Skeletal muscle satellite cell (primary cell): Measurements from ENCODE around the gene ANKFN1.
"Not testable (repeated sequence)": the region's sequence is repeated elsewhere in the genome, so short reads cannot be mapped to it uniquely, and the experiment has no call there.

Source experiments
- H3K27me3 ChIP-seq: 2 replicates; pipeline ENCODE4 v1.7.0; 2013; ENCODE audit warnings: low read length; ENCODE audit not compliant: control insufficient read depth, insufficient read depth
- H3K36me3 ChIP-seq: 2 replicates; pipeline ENCODE4 v1.7.0; 2013; ENCODE audit warnings: mild to moderate bottlenecking, control low read depth, low read length; ENCODE audit not compliant: insufficient read depth
- H3K4me1 ChIP-seq: 2 replicates; pipeline ENCODE4 v1.7.0; 2013; ENCODE audit warnings: low read length; ENCODE audit not compliant: control insufficient read depth, insufficient read depth
- H3K4me2 ChIP-seq: 2 replicates; pipeline ENCODE4 v1.7.0; 2013; ENCODE audit warnings: mild to moderate bottlenecking, low read length
- H3K4me3 ChIP-seq: 2 replicates; pipeline ENCODE4 v1.7.0; 2013; ENCODE audit warnings: low read length
- H3K9ac ChIP-seq: 2 replicates; pipeline ENCODE4 v1.7.0; 2013; ENCODE audit warnings: mild to moderate bottlenecking, low read depth, low read length, moderate library complexity
- H3K9me3 ChIP-seq: replicated peaks from 2 replicates; pipeline ENCODE4 v1.7.0; 2013; ENCODE audit warnings: mild to moderate bottlenecking, control low read depth, low read length

Gene ANKFN1

GRCh38 chr17:56260376-56261002 lies 107.2 kb downstream of the ANKFN1 start:
- Histone ChIP-seq H3K4me3 (no peak overlapping the region), H3K4me1 (no peaks in the 10 kb centered on the region), H3K9ac (no peak overlapping the region), H3K9me3 (no peaks in the 10 kb centered on the region), H3K36me3 (no peaks in the 10 kb centered on the region), H3K27me3 (no peaks in the 10 kb centered on the region), H3K4me2 (no peak overlapping the region)

GRCh38 chr17:56262803-56263202 lies 109.5 kb downstream of the ANKFN1 start:
- Histone ChIP-seq H3K36me3 (no peaks in the 10 kb centered on the region), H3K4me2 (no peak overlapping the region), H3K9me3 (no peaks in the 10 kb centered on the region), H3K9ac (no peak overlapping the region), H3K27me3 (no peaks in the 10 kb centered on the region), H3K4me1 (no peaks in the 10 kb centered on the region), H3K4me3 (no peak overlapping the region)

- no peaks in the 10 kb centered on the region for H3K36me3 ChIP-seq
- no peak overlapping the region for H3K4me3 ChIP-seq
- H3K9me3 ChIP-seq = no peaks in the 10 kb centered on the region
- H3K4me2 ChIP-seq = no peak overlapping the region
- no peak overlapping the region for H3K9ac ChIP-seq
- H3K27me3 ChIP-seq = no peaks in the 10 kb centered on the region
- H3K4me1 ChIP-seq = no peaks in the 10 kb centered on the region
Measured at GRCh38 chr17:56269556-56270389, 116.5 kb downstream of the ANKFN1 start.

GRCh38 chr17:56274491-56274890 lies 121.2 kb downstream of the ANKFN1 start:
- Histone ChIP-seq H3K4me2 (no peak overlapping the region), H3K36me3 (no peaks in the 10 kb centered on the region), H3K4me3 (no peak overlapping the region), H3K9me3 (no peaks in the 10 kb centered on the region), H3K9ac (no peak overlapping the region), H3K27me3 (no peaks in the 10 kb centered on the region), H3K4me1 (no peaks in the 10 kb centered on the region)

GRCh38 chr17:56284482-56284881 lies 131.2 kb downstream of the ANKFN1 start:
- no peaks in the 10 kb centered on the region for H3K9me3 ChIP-seq
- peaks cover 6% of the 10 kb centered on the region for H3K4me1 ChIP-seq
- no peak overlapping the region for H3K4me3 ChIP-seq
- no peak overlapping the region for H3K9ac ChIP-seq
- no peaks in the 10 kb centered on the region for H3K36me3 ChIP-seq
- H3K27me3 ChIP-seq = no peaks in the 10 kb centered on the region
- H3K4me2 ChIP-seq = no peak overlapping the region

- H3K36me3 ChIP-seq = not testable (repeated sequence)
Measured at GRCh38 chr17:56288786-56289185, 135.5 kb downstream of the ANKFN1 start.

GRCh38 chr17:56289321-56289720 lies 136.0 kb downstream of the ANKFN1 start:
- Histone ChIP-seq H3K36me3 (no peaks in the 10 kb centered on the region), H3K4me3 (no peak overlapping the region), H3K27me3 (no peaks in the 10 kb centered on the region), H3K4me1 (peaks cover 39% of the 10 kb centered on the region), H3K9ac (peak overlapping the region; percentile 1), H3K9me3 (no peaks in the 10 kb centered on the region), H3K4me2 (peak overlapping the region; percentile 64)

More at GRCh38 chr17:56288786-56289185, 135.5 kb downstream of the ANKFN1 start:
- H3K4me1 ChIP-seq = peaks cover 39% of the 10 kb centered on the region
- H3K4me2 ChIP-seq, H3K27me3 ChIP-seq, H3K9ac ChIP-seq, H3K9me3 ChIP-seq, H3K4me3 ChIP-seq: not testable (repeated sequence)

GRCh38 chr17:56290101-56290801 lies 137.0 kb downstream of the ANKFN1 start:
- Histone ChIP-seq H3K9ac (peak overlapping the region; percentile 19), H3K4me2 (peak overlapping the region; percentile 64), H3K27me3 (no peaks in the 10 kb centered on the region), H3K36me3 (no peaks in the 10 kb centered on the region), H3K4me1 (peaks cover 39% of the 10 kb centered on the region), H3K9me3 (no peaks in the 10 kb centered on the region), H3K4me3 (peak overlapping the region; percentile 40)

GRCh38 chr17:56290802-56291118 lies 137.5 kb downstream of the ANKFN1 start:
- H3K36me3 ChIP-seq = no peaks in the 10 kb centered on the region
- H3K9me3 ChIP-seq = no peaks in the 10 kb centered on the region
- peaks cover 39% of the 10 kb centered on the region for H3K4me1 ChIP-seq
- peak overlapping the region; percentile 19 for H3K9ac ChIP-seq
- peak overlapping the region; percentile 64 for H3K4me2 ChIP-seq
- peak overlapping the region; percentile 40 for H3K4me3 ChIP-seq
- H3K27me3 ChIP-seq = no peaks in the 10 kb centered on the region

GRCh38 chr17:56291226-56291805 lies 138.0 kb downstream of the ANKFN1 start:
- Histone ChIP-seq H3K4me1 (peaks cover 39% of the 10 kb centered on the region), H3K4me3 (no peak overlapping the region), H3K9me3 (no peaks in the 10 kb centered on the region), H3K36me3 (no peaks in the 10 kb centered on the region), H3K4me2 (peak overlapping the region; percentile 64), H3K9ac (peak overlapping the region; percentile 17), H3K27me3 (no peaks in the 10 kb centered on the region)

GRCh38 chr17:56292010-56292409 lies 138.7 kb downstream of the ANKFN1 start:
- Histone ChIP-seq H3K4me1 (peaks cover 42% of the 10 kb centered on the region), H3K4me2 (peak overlapping the region; percentile 69), H3K4me3 (peak overlapping the region; percentile 18), H3K9ac (peak overlapping the region; percentile 23), H3K27me3 (no peaks in the 10 kb centered on the region), H3K9me3 (no peaks in the 10 kb centered on the region), H3K36me3 (no peaks in the 10 kb centered on the region)
